Esophagus muscularis mucosa (tissue), 3 donors: ENCODE measurements around the gene GRIK5.

Experiments used
- CTCF ChIP-seq, 3 experiments: fragments of 200-600 bp in 2 of 3; fragments of 450-650 bp in 1 of 3; sonication (generic) in 2 of 3; IDR thresholded peaks; one replicate each; pipeline ENCODE4 v1.5.1; 2017 to 2019; ENCODE audit warnings: antibody characterized with exemption in 3 of 3, mild to moderate bottlenecking in 2 of 3, moderate library complexity in 1 of 3
- POLR2A ChIP-seq: fragments of 450-650 bp; IDR thresholded peaks from one replicate; pipeline ENCODE4 v1.6.1; 2017; ENCODE audit warnings: antibody characterized with exemption, moderate library complexity, mild to moderate bottlenecking, low read depth
- POLR2AphosphoS5 ChIP-seq, 2 donors: sonication (generic); formaldehyde crosslinking; IDR thresholded peaks; one replicate each; pipeline ENCODE4 v1.6.1; 2017; ENCODE audit warnings: antibody characterized with exemption in 2 of 2

- TF ChIP-seq CTCF (IDR thresholded peaks at IDR 0.05) (no peak), POLR2A (no peak), POLR2AphosphoS5 (IDR thresholded peaks at IDR 0.05) (no peak)
Observed at GRCh38 chr19:42005504-42005903, 64.5 kb downstream of the GRIK5 start.
